Measurements from ENCODE around the gene BCL7C.
A peak's percentile ranks its signal among the peaks of the same experiment; 100 is the strongest.

Gene BCL7C

DNA sequence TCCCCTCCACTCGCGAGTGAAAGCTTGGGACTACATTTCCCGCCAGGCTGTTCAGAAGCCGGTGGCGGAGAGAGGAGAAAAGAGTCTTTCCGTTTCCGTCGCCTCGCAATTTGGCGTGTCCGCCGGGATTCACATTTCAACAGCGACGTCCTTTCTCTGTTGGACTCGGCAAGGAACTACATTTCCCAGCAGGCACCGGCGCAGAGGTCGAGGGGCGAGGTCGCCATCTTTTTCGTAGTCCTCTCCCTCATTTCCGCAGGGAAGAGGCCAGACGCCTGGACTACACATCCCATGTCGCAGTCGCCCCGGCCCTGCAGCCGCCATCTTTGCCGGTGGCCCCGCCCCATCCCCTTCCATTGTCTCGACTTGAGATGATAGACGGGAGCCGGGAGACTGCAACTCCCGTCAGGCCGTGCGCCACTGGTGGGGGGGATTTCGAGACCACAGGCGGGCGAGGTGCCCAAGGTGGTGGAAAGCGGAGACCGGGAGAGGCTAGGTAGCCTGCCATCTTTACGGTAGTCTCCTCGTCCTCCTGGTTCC is 28.6 kb upstream of the BCL7C start:
- peak; percentile 98 for DNase-seq

DNA sequence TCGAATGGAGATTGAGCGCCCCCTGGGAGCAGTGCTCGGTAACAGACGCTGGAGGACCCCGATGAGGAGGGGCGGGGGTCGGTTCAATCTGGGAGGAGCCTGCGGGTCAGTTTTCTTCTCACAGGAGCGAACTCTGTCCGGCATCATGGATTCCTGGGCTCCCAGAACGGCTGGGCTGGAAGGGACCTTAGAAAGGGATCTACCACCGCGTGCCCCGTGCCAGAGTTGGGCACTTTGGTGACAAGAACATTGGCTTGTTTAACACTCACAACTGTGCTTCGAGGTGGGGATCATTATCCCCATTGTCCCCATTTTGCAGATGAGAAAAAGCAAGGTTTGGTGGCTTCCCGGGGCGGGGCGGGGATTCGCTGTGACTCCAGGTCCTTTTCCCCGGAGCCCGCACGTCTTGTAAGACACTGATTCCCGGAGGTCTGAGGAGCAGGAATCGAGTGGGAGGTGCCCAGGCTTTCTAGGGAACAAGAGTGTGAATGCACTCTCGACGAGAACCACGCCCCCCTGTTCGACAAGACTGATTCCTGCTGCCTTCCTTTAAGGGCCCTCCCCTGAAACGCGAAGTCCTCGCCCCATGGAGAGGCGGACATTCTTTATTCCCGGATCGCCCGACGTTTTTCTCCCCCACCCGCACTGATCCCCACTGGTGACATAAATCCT is 28.0 kb upstream of the BCL7C start:
- peak; percentile 92 for DNase-seq

DNA sequence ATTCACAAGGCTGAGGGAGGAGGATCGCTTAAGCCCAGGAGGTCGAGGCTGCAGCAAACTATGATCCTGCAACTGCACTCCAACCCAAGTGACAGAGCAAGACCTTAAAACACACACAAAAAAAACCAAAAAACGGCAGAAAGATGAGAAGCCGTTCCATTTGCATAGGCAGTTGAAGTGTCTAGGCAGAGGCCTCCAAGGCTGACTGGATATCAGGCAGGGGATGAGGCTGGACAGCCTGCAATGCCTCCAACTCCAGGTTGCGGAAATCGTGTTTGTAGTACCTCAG is 27.5 kb upstream of the BCL7C start:
- DNase-seq = no peak

DNA sequence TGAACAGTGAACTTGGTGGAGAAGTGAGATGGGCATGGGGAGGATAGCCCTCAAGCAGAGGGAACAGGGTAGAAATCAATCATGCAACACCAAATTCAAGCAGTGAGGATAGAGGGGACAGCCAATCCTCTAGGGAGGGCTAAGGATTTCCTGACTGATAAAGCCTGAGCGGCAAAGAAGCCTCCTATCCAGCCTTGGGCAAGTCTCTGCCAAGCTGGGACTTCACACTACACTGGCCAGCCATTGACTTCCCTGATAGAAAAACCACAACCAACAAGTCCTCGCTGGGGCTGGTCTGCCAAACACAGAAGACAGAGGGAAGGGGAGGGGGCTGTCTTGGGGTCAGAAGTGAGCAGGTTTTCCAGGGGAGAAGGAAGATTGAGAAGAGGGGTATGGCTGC is 27.0 kb upstream of the BCL7C start:
- no peak for DNase-seq

DNA sequence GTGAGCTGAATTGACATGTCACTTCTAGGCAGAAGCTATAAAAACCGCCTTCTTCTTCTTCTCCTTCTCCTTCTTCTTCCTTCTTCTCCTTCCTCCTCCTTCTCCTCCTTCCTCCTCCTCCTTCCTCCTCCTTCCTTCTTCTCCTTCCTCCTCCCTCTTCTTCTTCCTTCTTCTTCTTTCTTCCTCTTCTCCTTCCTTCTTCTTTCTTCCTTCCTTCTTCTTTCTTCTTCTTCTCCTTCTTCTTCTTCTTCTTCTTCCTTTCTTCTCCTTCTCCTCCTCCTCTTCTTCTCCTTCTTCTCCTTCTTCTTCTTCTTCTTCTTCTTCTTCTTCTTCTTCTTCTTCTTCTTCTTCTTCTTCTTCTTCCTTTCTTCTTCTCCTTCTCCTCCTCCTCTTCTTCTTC is 24.7 kb upstream of the BCL7C start:
- DNase-seq = no peak

DNA sequence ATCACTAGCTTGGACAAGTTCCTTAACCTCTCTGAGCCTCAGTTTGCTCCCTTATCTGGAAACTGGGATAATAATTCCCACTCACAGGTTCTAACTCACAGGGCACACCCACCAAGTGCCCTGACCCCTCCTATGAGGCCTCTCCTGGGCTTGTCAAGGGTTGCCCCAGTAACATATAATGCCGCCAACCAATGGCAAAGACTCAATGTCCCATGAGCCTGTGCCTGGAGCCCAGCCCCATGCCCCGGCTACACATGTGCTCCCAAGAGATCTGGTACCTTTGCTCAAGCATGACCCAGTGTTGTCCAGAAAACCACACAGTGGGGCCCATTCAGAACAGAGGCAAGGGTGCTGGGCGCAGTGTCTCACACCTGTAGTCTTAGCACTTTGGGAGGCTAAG is 21.0 kb upstream of the BCL7C start:
- DNase-seq = no peak

DNA sequence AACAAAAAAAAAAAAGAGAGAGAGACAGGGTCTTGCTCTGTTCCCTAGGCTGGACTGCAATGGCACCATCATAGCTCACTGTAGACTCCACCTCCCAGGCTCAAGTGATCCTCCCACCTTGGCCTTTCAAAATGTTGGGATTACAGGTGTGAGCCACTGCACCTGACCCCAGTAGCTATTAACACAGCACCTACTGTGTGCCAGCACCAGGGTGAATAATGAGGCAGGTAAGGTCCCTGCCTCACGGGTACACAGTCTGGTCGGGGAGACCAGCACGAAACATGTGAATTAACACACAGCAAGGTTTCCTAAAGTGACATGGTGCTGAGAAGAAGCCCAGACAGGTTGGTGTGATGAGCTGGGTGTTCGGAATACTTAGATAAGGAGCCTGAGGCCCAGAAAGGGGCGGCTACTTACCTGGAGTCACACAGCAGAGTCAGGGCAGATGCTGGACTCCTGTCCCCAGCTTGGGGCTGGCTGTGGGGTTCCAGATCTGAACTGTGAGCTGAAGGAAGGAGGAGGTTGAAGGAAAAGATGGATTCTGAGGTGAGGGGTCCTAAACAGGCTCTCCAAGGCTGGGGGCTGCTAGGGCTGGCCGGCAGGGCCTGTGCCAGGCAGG is 19.0 kb upstream of the BCL7C start:
- DNase-seq = no peak

DNA sequence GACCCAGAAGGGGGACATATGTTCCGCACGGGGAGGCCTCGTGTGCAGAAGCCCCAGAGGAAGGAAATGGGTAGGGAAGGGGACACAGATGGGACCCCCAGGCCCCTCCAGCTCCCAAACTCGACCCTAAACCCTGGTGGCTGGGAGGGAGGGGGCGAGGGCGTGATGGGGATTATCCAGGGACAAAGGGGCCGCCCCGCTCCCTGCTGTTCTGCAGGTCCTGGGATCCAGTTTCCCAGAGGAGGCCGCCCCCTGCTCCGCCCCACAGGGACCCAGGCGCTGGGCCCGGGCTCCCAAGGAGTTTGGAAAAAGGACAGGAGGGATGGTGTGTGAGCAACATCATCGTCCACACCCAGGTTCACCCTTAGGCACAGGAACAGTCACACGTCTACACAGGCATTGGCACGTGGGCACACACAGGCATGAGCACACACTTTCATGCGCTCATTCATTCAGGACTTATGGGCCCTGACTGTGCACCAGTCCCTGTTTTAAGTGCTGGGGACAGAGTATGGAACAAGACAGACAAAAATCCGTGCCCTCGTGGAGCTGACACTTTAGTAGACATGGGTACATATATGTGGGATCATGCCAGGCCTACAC is 16.7 kb upstream of the BCL7C start:
- no peak for DNase-seq

DNA sequence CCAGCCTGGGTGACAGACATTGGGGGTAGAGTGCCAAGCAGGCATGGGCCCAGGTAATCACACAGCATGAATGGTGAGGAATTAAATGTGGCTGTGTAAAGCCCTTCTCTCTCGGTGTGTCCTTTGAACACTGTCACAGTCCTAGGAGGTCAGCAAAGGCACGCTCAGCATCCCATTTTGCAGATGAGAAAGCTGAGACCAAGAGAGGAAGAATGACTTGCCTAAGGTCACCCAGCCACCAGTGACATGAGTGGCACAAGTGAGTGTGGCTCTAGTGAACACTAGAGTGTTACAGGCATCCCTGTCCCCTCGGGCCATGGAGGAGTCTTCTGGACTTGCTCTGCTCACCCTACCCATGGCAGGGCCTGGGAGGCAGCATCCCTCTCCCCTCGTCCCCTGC is 13.2 kb upstream of the BCL7C start:
- no peak for DNase-seq

DNA sequence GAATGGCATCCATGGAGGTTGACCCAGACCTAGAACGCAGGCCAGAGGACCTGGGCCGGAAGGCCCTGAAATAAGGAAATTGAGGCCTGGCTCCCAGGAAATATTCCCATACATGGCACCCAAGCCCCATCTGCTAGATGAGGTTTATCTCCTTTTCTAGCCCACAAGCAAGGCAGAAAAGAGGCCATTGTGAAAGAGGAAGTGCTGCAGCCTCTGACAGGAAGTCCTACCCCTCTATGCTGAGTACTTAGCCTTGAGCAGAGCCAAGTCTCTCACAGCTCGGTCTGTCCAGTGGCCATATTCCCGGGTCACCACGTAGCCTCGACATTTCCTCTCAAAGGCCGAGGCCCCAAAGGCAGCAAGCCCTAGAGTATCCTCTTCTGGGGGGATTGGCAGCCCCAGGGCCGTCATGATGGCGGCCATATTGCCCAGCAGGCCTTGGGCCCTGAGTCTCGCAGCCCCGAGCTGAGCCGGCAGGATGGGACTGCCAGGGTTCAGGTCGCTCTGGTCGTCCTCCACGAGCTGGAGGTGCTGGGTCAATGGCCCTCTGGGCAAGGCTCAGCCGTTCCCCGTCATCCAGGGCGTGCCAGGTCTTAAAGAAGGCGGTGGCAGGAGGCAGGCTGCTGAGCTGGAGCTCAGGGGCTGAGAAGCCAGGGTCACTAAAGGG is 10.4 kb upstream of the BCL7C start:
- no peak for DNase-seq

DNA sequence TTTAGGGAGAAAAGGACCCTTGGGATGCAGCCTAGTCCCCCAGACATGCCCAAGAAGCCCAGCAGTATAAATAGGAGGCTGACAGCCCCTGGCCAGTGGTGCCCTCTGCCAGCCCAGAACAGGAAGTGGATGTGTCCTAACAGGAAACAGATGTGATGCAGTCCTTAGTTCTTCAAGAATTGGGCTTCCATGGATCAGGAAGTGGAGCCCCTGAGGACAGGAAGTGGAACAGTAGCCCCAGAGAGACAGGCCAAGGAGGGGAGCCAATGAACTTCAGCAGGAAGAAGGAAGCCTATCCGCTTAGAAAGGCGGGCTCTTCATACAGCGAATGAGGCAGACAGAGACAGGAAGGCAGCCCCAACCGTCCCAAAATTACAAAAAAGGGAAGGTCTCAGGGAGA is 9.7 kb upstream of the BCL7C start:
- DNase-seq = no peak

DNA sequence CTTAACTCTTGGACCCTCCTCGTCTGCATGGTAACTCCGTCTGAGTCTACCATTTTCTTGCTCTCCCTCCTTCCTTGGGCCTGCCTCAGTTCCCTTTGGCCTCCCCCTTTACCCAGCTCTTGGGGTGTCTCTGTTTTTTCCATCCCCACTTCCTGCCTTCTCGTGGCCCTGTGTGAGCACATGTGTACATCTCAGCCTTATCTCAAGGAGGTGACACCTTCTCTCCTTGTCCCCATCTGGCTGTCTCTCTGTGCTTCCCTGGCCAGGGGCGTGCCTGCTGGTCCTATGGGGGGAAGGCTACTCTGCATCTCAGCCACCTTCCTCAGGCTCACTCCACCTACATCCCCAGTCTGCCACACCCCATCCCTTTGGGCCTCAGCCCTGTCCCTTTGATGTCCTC is 9.1 kb upstream of the BCL7C start:
- DNase-seq = peak; percentile 63

DNA sequence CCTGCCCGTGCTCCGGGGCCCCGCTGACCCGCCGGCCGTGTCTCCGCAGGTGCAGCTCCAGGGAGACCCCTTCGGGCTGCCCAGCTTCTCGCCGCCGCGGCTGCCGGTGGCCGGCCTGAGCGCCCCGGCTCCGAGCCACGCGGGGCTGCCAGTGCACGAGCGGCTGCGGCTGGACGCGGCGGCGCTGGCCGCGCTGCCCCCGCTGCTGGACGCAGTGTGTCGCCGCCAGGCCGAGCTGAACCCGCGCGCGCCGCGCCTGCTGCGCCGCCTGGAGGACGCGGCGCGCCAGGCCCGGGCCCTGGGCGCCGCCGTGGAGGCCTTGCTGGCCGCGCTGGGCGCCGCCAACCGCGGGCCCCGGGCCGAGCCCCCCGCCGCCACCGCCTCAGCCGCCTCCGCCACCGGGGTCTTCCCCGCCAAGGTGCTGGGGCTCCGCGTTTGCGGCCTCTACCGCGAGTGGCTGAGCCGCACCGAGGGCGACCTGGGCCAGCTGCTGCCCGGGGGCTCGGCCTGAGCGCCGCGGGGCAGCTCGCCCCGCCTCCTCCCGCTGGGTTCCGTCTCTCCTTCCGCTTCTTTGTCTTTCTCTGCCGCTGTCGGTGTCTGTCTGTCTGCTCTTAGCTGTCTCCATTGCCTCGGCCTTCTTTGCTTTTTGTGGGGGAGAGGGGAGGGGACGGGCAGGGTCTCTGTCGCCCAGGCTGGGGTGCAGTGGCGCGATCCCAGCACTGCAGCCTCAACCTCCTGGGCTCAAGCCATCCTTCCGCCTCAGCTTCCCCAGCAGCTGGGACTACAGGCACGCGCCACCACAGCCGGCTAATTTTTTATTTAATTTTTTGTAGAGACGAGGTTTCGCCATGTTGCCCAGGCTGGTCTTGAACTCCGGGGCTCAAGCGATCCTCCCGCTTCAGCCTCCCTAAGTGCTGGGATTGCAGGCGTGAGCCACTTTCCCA is 8.4 kb upstream of the BCL7C start:
- DNase-seq = peak; percentile 80

DNA sequence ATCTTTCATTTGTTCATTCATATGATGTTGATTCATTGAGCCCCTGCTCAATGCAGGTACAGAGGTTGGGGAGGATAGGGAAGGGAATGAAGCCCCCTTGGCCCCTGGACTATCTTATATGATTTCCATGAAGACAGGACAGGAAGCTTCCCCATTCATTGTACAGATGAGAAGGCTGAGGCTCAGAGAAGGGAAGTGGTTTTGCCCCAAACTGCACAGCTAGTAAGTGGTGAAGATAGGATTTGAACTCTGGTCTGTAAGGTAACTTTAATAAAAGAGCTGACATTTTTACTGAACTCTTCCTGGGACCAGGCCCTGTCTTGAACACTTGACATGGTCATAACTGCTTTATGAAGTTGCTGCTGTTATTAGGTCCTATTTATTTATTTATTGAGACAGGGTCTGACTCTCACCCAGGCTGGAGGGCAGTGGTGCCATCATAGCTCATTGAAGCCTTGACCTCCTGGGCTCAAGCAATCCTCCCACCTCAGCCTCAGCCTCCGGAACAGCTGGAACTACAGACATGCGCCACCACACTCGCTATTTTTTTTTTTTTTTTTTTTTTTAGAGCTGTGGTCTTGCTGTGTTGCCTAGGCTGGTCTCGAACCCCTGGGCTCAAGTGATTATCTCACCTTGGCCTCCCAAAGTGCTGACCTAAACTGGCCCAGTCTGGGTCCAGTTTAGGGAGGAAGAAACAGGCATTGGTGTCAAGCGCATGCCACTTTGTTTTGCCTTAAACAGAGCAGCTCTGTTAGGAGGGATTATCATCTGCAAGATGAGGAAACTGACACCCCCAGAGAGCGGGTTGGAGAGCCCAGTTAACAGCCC is 7.5 kb upstream of the BCL7C start:
- no peak for DNase-seq

DNA sequence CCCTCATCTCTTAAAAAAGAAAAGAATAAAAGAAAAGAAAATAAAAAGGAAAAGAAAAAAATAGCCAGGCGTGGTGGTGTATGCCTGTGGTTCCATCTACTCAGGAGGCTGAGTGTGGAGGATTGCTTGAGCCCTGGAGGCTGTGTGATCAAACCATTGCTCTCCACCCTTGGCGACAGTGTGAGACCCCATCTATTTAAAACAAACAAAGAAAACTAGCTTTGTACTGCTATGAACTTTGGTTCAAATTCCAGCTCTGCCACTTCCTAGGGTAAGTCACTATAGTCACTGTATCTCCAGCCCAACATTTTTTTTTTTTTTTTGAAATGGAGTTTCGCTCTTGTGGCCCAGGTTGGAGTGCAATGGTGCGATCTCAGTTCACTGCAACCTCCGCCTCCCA is 6.7 kb upstream of the BCL7C start:
- DNase-seq = no peak

DNA sequence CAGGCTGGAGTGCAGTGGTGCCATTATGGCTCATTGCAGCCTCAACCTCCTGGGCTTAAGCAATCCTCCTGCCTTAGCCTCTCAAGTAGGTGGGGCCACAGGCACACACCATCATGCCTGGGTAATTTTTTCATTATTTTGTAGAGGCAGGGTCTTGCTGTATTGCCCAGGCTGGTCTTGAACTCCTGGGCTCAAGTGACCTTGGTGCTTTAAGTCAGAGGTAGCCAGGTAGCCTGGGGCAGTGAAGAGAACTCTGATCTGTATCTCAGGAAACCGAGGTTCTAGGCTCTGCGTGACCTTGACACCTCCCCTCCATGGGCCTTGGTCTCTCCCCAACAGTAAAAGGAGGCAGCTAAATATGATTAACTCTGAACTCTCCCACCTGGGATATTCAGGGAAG is 5.9 kb upstream of the BCL7C start:
- no peak for DNase-seq

DNA sequence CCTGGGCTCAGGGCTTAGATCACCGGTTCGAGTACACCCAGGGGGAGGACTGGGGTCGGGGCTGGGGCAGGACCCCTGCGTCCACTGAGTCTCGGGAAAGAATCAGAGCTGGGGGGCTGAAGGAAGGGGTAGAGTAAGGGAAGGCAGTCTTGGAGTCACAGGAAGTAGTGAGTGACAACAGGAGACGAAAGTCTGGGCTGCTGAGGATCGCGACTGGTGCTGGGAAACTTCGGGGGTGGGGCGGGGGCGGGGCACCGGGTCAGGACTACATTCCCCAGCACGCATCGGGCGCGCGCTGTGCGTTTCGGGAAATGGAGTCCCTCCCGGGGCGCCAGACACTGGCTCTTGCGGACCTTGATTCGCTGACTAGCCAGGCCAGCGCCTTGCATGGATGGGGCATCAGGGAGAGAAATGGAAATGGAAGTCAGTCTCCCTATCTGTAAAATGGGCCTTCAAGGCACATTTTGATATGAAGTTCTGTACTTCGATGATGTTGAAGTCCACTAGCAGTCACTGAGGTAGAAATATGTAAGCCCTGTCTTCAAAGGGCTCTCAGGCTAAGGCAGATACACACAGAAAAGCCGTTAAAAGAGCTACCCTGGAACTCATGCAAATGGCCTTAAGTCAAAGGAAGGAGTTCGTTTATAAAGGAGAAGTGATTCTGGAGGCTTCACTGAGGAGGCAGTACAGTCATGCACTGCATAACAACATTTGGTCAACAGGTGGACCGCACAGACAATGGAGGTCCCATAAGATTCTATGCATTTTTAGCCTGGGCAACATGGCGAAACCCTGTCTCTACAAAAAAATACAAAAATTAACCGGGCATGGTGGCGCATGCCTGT is 3.2 kb upstream of the BCL7C start:
- peak; percentile 91 for DNase-seq

DNA sequence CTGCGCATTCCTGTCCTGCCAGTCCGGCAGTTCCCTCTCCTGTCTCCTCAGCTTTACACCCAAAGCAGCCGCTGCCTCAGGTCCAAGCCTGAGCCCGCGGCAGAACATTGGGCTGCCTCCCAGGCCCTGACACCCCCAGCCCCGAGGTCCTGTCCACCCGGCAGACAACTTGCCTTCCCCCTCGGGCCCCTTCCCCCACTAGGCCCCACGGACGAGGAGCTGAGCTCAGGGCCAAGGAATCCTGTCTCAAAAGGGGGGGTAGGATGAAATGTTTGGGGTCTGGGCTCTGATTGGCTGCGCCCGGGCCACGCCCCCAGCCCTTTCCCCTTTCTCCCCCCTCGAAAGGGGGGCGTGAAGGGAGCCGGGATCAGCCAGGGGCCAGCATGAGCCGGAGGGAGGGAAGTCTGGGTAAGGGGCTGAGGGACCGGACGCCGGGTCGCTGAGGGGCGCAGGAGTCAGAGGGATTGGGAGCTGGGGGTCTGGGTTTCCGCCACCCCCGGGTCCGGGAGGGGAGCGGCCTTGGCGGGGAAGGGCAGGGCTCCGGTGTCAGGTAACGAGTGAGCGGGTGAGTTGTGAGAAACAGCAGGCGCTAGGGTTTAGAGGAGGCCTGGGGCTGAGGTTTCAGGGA is 2.5 kb upstream of the BCL7C start, which contains the start of gene CTF1:
Gene CTF1 (plus strand): TSS at position 354 of the 628 bp plus-strand sequence. CDS start 30 bp downstream, at position 384.
- no peak for DNase-seq

DNA sequence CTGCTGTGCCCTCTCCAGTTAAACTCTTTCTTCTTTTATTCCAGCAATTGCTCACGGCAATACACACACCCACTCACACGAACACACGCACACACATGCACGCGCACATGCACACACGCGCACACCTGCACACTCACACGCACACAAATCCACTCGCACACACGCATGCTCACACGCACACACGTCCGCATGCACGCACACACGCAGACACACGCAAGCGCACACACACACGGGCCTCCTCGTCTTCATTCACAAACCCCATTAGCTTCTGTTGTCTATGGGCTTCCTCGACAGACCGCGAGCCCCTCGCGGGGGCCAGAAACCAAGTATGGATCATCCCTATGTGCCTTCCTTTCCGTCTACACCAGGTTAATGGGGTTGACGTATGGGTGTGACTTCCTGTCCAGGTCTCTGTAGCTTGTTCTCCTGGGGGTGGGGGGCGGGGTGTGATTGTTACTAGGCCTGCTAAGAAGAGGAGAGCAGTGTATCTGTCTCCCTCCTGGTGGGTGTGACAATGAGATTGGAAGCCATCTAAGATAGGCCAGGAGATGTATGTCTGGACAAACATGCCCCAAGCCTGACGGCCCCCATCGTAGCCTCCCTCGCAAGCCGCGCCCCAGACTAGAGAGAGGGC is 1.9 kb upstream of the BCL7C start:
- DNase-seq = no peak

All from activated CD8-positive, alpha-beta memory T cell treated with anti-CD3 and anti-CD28 coated beads, Interleukin-2, amount 50 U/mL, for 48 hours (primary cell).